Measurements from ENCODE around the gene IRAK4.

IRAK4 gene

GRCh38 chr12:43836475-43836989, 77.8 kb downstream of the IRAK4 start:
- no peak for DNase-seq (ENCODE audit: low spot score)

Data from AG08396 (cell line).